ENCODE data around the gene CDH4.

Gene CDH4

GRCh38 chr20:61806995-61807394, 554.9 kb downstream of the CDH4 start:
- no peak for DNase-seq (ENCODE audit: low spot score)

- DNase-seq (ENCODE audit: low spot score), result no peak
Measured at GRCh38 chr20:61807471-61808160, 555.6 kb downstream of the CDH4 start.

- no peak for DNase-seq (ENCODE audit: low spot score)
Measured at GRCh38 chr20:61808447-61808846, 556.4 kb downstream of the CDH4 start.

GRCh38 chr20:61809006-61809770, 557.1 kb downstream of the CDH4 start:
- no peak for DNase-seq (ENCODE audit: low spot score)

GRCh38 chr20:61810066-61810737, 558.1 kb downstream of the CDH4 start:
- no peak for DNase-seq (ENCODE audit: low spot score)

- no peak for DNase-seq (ENCODE audit: low spot score)
Measured at GRCh38 chr20:61810738-61811135, 558.7 kb downstream of the CDH4 start.

GRCh38 chr20:61811166-61811565, 559.1 kb downstream of the CDH4 start:
- no peak for DNase-seq (ENCODE audit: low spot score)

- DNase-seq (ENCODE audit: low spot score), result no peak
Measured at GRCh38 chr20:61812121-61812844, 560.2 kb downstream of the CDH4 start.

GRCh38 chr20:61812845-61813485, 560.9 kb downstream of the CDH4 start:
- no peak for DNase-seq (ENCODE audit: low spot score)

- DNase-seq (ENCODE audit: low spot score), result no peak
Measured at GRCh38 chr20:61813791-61814190, 561.7 kb downstream of the CDH4 start.

GRCh38 chr20:61814244-61814643, 562.2 kb downstream of the CDH4 start:
- no peak for DNase-seq (ENCODE audit: low spot score)

GRCh38 chr20:61814726-61815125, 562.7 kb downstream of the CDH4 start:
- DNase-seq (ENCODE audit: low spot score), result no peak

GRCh38 chr20:61815176-61815575, 563.1 kb downstream of the CDH4 start:
- no peak for DNase-seq (ENCODE audit: low spot score)

- DNase-seq (ENCODE audit: low spot score), result no peak
Measured at GRCh38 chr20:61815678-61816077, 563.6 kb downstream of the CDH4 start.

- DNase-seq (ENCODE audit: low spot score), result no peak
Measured at GRCh38 chr20:61816606-61817460, 564.8 kb downstream of the CDH4 start.

GRCh38 chr20:61817575-61817974, 565.5 kb downstream of the CDH4 start:
- no peak for DNase-seq (ENCODE audit: low spot score)

GRCh38 chr20:61818746-61819573, 566.9 kb downstream of the CDH4 start:
- no peak for DNase-seq (ENCODE audit: low spot score)

- no peak for DNase-seq (ENCODE audit: low spot score)
Measured at GRCh38 chr20:61819574-61819846, 567.4 kb downstream of the CDH4 start.

GRCh38 chr20:61819921-61820825, 568.1 kb downstream of the CDH4 start:
- DNase-seq (ENCODE audit: low spot score), result no peak
